ENCODE results near the gene CLASP1.

DNA sequence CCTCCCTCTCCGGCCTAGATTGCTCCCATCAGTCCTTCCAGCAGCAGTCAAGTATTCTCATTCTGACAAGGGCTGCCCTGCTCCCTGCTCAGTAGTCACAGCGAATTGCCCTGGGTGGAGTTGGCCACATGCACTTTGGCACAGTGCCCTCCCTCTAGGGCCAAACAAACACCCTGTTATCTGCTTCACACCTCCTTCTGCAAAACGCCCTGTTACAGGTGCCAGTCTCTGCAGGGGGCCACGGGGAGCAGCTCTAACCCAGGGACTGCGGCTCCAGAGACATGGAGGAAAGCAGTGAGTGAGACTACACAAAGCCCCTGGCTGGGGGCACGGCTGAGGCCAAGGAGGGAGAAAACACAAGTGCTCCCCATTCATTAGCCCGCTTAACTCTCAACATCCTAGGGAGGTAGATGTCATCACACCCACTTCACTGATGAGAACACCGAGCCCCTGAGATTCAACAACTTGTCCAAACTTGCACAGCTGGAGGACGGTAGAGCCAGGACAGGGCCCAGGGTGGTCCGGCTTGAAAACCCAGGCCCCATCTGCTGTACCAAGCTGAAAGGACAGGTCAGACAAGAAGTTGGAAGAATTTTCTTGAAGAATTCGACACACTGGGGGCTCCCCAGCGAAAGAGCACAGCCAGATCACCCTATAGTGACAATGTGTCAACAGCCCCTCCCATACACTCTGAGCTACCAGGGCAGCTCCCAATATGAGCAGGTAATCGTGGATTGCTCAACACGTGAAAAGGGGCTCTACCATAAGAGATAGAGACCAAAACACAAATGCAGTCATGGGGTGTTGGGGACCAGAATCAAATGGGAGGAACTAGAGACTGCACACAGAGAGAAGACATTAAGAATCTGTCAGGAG, 355.6 kb downstream of the CLASP1 start:
- TF ChIP-seq, protein P1, sequence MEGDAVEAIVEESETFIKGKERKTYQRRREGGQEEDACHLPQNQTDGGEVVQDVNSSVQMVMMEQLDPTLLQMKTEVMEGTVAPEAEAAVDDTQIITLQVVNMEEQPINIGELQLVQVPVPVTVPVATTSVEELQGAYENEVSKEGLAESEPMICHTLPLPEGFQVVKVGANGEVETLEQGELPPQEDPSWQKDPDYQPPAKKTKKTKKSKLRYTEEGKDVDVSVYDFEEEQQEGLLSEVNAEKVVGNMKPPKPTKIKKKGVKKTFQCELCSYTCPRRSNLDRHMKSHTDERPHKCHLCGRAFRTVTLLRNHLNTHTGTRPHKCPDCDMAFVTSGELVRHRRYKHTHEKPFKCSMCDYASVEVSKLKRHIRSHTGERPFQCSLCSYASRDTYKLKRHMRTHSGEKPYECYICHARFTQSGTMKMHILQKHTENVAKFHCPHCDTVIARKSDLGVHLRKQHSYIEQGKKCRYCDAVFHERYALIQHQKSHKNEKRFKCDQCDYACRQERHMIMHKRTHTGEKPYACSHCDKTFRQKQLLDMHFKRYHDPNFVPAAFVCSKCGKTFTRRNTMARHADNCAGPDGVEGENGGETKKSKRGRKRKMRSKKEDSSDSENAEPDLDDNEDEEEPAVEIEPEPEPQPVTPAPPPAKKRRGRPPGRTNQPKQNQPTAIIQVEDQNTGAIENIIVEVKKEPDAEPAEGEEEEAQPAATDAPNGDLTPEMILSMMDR (IDR thresholded peaks at IDR 0.05) = no peak
- TF ChIP-seq POLR2A (IDR thresholded peaks at IDR 0.05) = no peak
